GM19239 (cell line): ENCODE measurements around the gene SGPP2.
A peak's percentile ranks its signal among the peaks of the same experiment; 100 is the strongest.

Experiments used
- DNase-seq: peaks from one replicate; pipeline ENCODE4 v3.0.0; 2011; ENCODE audit warnings: low spot score; ENCODE audit not compliant: insufficient read length
- FAIRE-seq: peaks from 2 replicates; lab custom pipeline; 2011; peaks lifted over from hg19 to GRCh38; lab: Jason Lieb, UNC

SGPP2 gene

DNA sequence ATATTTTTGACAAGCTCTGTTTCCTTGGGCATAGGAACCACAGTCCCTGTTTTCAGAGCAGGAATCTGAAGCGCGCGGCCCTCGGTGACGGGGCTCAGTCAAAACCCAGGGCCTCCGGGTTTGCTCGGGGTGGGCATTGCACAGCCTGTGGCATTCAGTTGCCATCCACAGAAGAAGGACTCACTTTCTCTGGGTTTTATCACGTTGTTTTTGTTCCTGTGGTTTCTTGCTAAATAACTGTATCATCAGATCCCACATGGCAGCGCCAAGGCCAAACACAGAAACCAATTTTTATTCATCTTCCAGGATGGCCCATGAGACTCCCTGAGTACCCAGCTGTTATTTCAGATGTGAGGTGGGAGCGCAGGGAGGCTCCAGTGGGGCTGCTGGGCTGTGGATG lies 35.6 kb downstream of the SGPP2 start:
- DNase-seq (no peak), FAIRE-seq (no peak)

DNA sequence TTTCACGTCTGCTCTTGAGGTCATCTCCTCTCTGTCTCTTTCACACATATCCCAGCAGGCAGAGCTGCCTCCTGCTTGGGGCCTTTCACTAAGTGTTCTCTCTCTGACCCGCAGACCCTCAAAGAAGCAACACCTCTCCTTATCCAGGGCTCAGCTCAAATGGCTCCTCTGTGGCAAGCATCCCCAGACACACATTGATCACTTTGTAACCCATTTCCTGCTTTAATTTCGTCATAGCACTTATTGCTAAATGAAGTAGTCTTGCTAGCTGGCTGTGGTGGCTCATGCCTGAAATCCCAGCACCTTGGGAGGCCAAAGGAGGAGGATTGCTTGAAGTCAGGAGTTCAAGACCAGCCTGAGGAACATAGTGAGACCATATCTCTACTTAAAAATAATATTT lies 41.4 kb downstream of the SGPP2 start:
- DNase-seq (no peak), FAIRE-seq (no peak)

DNA sequence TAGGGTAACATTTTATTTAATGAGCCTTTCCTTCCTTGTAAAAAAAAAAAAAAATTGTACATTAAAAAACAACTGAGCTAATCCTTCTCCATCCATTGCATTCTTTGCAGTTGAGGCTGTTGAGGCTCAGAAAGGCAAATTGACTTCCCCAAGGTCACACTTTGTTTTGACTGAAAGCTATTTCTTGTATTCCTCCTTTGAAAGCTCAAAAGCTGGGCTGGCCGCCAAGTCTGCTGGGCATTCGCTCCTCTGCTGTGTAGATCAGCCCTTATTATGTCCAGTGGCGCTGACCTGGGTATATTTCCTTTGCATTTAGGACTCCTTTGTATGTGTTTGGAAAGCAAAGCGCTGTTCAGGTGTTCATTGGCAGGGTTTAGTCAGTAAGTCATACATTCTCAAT lies 44.0 kb downstream of the SGPP2 start:
- DNase-seq: no peak
- FAIRE-seq: no peak

DNA sequence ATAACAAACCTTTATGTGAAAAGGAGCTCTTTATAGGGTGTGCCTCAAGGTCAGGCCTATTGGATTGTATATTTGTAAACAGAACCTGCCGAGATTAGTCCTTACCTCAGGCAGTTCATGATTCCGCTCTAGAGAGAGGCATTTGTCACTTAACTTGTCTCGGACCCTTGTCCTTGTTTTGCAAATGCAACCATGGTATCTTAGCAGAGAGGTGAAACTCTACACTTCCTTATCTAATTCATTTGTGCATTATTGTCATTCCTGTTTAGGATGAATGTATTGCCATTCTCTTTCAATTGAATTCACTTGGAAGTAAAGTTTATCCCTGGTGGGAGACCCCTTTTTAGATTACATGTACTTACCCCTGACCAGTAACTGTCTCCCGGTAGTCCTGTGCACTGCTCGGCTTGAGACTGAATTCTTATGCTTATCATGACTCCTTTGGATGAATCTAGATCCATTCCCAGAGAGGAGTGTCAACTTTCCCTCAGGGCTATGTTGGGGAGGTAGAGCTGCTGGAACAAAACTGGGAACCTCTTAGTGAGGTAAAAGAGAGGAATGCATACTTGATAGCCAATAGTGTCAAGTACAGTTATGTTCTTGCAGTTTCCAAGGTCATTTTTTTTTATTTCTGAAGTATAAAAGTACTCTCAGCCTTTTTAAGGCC lies 46.6 kb downstream of the SGPP2 start:
- FAIRE-seq (no peak), DNase-seq (no peak)

DNA sequence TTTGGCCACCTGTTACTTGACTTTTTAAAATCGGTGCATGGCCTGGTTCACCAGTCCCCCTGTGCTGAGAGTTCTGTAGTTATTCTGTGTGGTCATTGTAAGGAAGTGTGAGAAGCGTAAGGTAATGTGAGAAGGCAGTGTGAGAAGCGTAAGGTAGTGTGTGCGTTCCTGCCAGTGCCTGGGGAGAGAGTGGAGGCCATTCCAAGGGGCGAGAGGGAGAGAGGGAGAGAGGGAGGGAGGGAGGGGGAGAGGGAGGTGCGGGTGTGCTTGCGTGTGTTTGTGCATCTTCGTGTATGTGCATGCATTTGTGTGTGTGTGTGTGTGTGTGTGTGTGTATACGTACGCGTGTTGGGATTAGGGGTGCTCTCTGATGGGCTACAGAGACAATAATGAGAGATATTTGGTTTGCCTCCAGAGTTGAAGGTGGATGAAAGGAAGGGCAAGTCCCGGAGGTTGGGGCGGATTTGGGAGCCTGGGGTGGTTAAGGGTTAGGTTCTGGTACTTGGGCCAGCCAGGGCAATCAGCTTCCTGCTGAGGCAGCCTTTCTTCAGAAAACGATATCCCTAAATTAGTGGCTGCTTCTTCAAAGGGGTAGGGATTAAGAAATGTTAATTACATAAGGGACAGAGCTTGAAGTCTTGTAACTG lies 53.7 kb downstream of the SGPP2 start:
- no peak for DNase-seq
- FAIRE-seq: no peak

DNA sequence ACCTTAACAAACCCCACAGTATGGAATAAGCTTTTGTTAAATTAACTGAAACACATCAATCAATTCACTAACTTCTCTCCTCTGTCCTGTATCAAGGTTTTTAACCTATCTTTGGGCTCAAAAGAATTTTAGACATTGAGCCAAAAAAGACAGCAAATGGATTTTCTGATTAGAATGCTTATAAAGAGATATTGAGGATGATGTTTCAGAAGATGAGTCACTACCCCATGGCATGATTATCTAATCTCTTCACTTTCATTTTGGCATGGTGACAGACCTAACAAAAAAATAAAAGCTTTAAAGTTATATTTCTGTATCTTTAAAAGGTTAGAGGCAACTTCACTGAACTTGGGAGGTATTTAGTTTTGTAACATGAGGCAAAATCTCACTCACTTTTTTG lies 55.5 kb downstream of the SGPP2 start:
- DNase-seq: no peak
- no peak for FAIRE-seq

DNA sequence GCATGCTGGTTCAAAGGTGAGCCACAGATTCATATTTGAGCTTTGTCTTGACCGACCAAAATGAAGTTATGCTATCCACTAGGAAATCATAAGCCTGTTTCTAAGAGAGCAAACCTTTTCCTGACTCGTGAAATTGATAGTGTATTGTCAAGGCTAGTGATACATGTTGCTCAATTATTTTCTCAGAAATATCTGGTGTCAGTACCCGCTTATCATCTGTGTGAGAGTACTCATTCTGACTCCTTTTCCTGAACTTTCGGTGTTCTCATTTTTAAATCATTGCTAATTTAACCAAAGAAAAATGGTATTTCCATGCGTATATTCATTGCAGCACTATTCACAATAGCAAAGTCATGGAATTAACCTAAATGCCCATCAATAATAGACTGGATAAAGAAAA lies 56.2 kb downstream of the SGPP2 start:
- FAIRE-seq (no peak), DNase-seq (no peak)

DNA sequence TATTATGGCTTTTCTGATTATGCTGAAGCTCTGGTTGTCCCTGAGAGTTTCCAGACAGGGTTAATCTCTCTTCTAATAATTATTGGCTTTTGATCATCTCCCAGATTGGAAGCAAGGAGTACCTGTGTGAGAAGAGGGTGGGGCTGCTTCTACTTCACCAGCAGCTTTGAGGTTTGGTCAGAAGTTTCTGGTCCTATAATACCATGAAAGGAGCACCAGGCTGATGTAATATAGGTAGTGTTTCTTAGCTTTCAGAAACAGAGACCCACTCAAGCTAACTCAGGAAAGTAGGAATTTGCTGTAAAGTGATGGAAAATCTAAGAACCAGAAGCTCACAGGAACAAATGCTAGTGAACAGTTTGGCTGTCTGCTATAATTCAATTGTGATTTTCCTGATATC lies 57.6 kb downstream of the SGPP2 start:
- FAIRE-seq: peak; percentile 23
- no peak for DNase-seq

DNA sequence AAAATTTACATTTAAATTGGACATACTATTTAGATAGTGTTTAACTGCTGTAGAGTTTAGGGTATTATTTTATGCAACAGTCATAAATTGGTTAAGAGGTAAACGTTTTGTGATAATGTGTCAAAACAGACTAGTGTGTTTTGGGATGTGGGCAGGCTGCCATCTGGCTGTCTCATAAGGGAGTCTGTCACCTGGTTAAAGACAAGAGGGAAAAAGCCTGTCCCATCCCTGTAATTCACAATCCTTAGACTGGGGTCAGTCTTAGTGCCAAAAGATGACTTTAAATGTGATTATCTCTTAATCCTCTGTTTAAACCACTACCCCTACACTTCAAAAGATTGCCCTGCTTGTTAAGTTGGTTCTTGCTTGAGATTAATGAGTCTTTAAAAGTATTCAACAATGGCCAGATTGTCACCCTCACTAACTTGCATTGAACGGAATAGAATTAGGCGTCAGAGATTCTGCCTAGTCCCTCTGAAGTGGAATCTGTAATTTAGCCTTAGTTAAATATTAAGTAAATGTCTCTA lies 59.2 kb downstream of the SGPP2 start:
- DNase-seq: no peak
- FAIRE-seq: peak; percentile 84

DNA sequence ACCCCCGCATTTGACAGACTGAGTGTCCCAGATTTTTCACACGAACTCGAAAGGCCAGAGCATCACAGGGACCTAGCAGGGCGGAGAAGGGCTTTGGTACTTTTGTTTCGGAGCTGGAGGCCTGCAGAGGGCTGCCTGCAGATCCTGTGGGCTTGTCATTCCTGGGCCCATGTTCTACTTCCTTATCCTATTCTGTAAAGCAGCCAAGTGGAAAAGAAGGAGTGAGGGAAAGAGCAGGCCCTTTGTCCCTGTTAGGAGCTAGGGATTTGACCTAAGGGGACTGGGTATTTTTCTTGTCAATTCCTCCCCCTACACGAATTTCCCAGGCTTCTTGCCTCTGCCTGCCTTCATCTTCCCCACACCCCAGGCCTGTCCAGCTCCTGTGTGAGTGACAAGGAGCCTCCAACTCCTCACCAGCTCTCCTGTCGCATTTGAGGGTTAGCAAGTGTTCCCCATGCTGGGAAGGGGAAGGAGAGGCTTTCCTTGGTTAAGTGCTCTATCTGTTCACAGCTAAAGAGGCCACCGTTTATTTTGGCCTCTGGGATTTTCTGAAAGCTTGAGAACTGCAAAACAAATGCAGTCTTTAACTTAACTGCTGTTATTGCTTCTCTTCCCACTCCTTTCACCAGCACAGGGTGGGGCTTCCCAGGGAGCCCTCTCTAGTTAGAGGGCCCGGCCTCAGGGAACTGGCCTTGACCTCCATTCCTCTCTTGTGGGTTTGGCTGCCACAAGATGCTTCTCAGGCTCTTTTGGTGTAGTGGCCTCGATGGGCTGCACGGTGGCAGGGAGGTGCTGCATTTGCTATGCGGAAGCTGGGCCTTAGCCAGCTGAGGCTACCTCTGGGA lies 61.2 kb downstream of the SGPP2 start:
- peak; percentile 14 for FAIRE-seq
- DNase-seq: no peak

DNA sequence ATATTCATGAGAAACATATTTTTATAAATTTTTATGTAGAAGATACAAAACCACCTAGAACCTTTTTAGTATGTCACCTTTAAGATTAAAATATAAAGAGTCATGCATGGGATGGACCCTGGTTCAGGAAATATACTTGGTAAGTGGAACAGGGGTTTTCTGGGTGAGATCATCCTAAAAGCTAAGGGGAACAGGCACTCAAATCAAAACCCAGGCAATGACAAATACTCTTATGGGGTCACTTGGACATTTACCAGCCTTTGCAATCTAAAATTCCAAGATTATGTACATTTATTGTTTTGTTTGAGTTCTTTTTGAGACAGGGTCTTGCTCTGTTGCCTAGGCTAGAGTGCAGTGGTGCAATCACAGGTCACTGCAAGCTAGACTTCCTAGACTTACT lies 65.8 kb downstream of the SGPP2 start:
- DNase-seq (no peak), FAIRE-seq (no peak)

DNA sequence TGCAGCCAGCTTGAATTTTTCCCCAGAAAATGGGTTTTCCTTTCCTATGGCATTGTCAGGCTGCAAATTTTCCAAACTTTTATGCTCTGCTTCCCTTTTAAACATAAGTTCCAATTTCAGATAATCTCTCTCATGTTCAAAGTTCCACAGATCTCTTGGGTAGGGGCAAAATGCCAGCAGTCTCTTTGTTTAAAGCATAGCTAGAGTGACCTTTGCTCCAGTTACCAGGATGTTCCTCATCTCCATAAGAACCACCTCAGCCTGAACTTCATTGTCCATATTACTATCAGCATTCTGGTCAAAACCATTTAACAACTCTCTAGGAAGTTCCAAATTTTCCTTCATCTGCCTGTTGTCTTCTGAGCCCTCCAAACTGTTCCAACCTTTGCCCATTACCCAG lies 68.3 kb downstream of the SGPP2 start:
- DNase-seq (no peak), FAIRE-seq (no peak)

DNA sequence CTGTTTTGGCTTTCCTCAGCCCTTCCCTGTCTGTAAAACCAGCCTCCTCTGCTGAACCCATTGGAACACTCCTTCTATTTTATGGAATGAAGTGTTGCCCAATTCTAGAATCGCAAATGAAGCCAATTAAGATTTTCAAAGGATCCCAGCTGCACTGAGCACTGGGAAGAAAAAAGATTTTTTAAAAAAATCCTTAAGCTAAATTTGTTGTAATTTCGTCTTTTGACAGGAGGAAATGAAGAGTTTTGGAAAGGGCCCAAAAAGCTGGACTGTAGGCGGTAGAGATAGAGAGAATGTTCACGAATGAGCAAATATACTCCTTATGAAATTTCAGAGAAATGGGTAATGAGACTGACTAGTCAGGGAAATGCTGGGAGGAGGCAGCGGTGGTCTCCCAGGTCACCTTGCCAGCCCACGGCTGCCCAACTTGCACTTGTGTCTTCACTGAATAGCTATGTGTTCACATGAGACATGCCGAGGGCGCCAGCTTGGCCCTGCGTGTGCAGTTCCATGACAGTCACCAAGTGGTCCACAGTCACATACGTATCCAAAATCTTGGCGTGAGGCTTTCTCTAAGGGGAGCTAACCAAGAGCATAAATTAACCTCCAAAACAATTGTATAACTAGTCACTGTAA lies 69.9 kb downstream of the SGPP2 start:
- FAIRE-seq: no peak

DNA sequence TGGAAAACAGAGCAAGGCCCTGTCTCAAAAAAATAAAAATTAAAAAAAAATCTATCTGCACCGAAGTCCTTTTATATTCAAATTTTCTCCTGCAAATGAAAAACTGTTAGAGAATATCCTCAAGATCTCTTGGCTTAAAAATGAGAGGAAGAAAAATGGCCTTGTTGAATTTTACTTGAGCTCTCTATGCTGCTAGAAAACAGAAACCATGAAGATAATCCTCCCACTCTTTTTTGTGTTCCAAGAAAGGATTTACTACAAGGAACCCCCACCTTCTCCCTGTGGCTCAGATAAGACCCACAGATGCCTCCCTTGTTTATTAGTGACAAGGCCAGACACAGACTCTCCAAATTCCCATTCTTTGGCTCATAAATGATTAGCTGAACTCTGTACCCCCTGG lies 71.0 kb downstream of the SGPP2 start:
- no peak for DNase-seq
- FAIRE-seq: no peak

More for the DNA sequence above, 69.9 kb downstream of the SGPP2 start:
- no peak for DNase-seq

DNA sequence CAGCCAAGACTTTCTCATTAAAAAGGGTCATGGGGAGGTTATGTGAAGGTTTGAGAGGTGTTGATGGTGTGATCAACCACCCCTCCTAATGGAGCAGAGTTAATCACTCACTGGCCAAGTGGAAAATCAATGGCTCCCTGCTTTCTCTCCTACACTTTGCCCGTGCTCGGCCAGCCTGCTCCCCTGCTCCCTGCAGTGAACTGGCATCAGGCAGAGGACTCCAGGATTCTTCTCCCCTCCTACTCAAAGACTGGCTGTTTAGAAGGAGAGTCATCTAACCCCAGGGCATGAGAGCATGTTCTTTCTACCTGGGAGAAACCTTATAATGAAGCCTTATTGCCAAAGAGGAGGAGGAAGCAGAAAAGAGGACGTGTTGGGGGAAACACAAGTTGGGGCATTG lies 74.9 kb downstream of the SGPP2 start:
- FAIRE-seq (no peak), DNase-seq (no peak)

DNA sequence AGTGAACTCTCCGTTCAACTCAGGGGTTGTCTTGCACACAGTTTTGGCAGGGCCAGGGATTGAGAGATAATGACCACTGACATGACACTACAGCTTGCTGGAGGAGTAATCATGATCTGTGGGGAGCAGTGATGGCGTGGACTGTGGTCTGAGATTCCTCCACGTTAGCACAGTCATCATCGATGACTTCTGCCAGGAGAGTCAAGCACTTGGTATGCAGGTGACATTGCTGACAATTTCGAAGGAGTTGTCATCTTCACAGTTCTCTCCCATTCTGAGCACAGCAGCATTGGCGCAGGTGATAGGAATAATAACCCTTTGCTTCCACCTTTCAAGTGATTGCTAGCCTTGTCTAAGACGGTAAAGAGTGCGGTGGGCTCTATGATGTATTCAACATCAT lies 79.8 kb downstream of the SGPP2 start:
- DNase-seq (no peak), FAIRE-seq (peak; percentile 31)

DNA sequence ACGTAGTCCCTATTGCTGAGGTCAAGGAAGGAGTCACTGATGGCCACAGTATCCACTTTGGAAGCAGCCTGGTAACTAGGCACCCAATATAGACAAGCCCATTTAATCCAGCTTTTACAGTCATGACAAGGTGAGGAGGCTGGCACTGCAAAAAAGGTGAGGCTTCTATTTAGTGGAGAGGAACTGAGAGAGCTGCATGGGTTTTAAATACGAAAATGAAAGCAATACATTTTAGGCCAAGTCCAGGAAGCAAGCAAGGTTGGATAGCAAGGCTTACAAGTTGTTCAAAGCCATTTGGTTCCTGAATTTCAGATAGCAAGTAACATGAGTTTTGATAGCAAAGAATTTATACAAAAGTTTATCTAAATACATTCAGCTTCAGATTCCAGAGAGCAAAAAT lies 80.4 kb downstream of the SGPP2 start:
- DNase-seq (peak; percentile 48), FAIRE-seq (peak; percentile 97)

DNA sequence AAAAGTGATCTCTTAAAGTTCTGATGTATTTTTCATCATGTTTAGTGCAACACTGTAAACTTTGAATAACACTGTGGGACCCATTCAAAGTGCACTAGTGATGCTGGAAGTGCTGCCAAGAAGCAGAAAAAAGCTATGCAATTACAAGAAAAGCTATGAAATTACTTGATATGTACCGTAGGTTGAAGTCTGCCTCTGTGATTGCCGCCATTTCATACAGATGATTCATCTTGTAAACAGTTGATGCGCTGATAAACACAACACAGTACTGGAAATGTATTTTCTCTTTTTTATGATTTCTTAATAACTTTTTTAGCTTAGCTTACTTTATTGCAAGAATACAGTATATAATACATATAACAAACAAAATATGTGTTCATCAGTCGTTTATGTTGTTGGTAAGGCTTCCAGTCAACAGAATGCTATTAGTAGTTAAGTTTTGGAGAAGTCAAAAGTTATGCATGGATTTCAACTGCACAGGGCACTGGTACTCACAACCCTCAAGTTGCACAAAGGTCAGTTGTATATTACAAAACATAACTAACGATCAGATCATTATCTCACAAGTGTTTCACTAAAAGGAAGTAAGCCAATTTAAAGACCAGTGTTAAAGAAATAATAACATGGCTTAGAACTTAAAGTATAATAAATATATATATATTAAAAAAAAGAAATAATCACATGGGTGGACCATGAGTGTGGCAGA lies 82.0 kb downstream of the SGPP2 start:
- no peak for DNase-seq
- no peak for FAIRE-seq

DNA sequence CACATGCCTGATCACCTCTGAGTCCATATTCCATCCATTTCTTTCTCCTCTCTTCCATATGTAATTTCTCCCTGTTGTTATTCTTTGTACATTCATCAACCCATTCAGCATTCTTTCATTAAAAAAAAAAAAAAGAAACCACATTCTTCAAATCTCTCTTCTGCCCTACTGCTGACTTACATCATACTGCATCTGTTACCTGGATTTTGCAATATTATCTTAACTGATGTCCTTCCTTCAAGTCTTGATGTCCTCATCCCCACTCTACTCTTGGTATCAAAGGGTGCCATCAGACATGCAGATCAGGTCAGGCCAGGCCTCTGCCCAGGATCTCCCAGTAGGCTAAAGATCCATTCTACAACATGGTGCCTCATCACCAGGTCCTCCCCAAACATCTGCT lies 90.6 kb downstream of the SGPP2 start:
- DNase-seq (no peak), FAIRE-seq (no peak)
